ENCODE results near the gene SHISA7. TPM values are rescaled to one million over a fixed set of nuclear protein-coding genes. Genes with fewer than 3 reads are reported as not detected.

Gene SHISA7
- total RNA-seq, 1 donor from 2014 or later: not detected

- TF ChIP-seq CTCF (IDR thresholded peaks at IDR 0.05): peak; percentile 42
- Mint-ChIP-seq H3K4me1 (ENCODE audit: low read depth) (peaks cover 28% of the 10 kb centered on the region), H3K27me3 (ENCODE audit: low read depth) (no peaks in the 10 kb centered on the region), H3K36me3 (ENCODE audit: low read depth) (no peaks in the 10 kb centered on the region), H3K9me3 (ENCODE audit: low read depth) (no peaks in the 10 kb centered on the region), H3K27ac (ENCODE audit: unreplicated experiment) (peak overlapping the region; percentile 99), H3K4me3 (ENCODE audit: unreplicated experiment) (peak overlapping the region; percentile 68)
- DNase-seq (ENCODE audit: low spot score): no peak
These were observed 43.2 kb upstream of the SHISA7 start for GRCh38 chr19:55486043-55486970.

- Mint-ChIP-seq H3K27me3 (ENCODE audit: low read depth) (no peaks in the 10 kb centered on the region), H3K27ac (ENCODE audit: unreplicated experiment) (peak overlapping the region; percentile 91), H3K9me3 (ENCODE audit: low read depth) (no peaks in the 10 kb centered on the region), H3K36me3 (ENCODE audit: low read depth) (no peaks in the 10 kb centered on the region), H3K4me3 (ENCODE audit: unreplicated experiment) (peak overlapping the region; percentile 68), H3K4me1 (ENCODE audit: low read depth) (peaks cover 28% of the 10 kb centered on the region)
- DNase-seq (ENCODE audit: low spot score): no peak
- no peak for TF ChIP-seq CTCF (IDR thresholded peaks at IDR 0.05)
These were observed 42.4 kb upstream of the SHISA7 start for GRCh38 chr19:55485439-55486011.

- H3K27me3 Mint-ChIP-seq (ENCODE audit: low read depth): no peaks in the 10 kb centered on the region
- TF ChIP-seq CTCF (IDR thresholded peaks at IDR 0.05): no peak
- H3K9me3 Mint-ChIP-seq (ENCODE audit: low read depth): no peaks in the 10 kb centered on the region
- H3K4me1 Mint-ChIP-seq (ENCODE audit: low read depth): peaks cover 28% of the 10 kb centered on the region
- no peak for DNase-seq (ENCODE audit: low spot score)
- peak within 1 kb of the TSS; percentile 68 for H3K4me3 Mint-ChIP-seq (ENCODE audit: unreplicated experiment)
- H3K27ac Mint-ChIP-seq (ENCODE audit: unreplicated experiment): peak within 1 kb of the TSS; percentile 91
- no peaks in the 10 kb centered on the region for H3K36me3 Mint-ChIP-seq (ENCODE audit: low read depth)
These were observed 41.7 kb upstream of the SHISA7 start, which contains the start of gene NAT14 for GRCh38 chr19:55484593-55485438. Gene NAT14 (plus strand): TSS chr19:55485188. CDS start chr19:55485709, 521 bp downstream.

GRCh38 chr19:55483706-55484592 is 40.8 kb upstream of the SHISA7 start:
- DNase-seq (ENCODE audit: low spot score): no peak
- Mint-ChIP-seq H3K9me3 (ENCODE audit: low read depth) (no peaks in the 10 kb centered on the region), H3K27me3 (ENCODE audit: low read depth) (no peaks in the 10 kb centered on the region), H3K36me3 (ENCODE audit: low read depth) (no peaks in the 10 kb centered on the region), H3K27ac (ENCODE audit: unreplicated experiment) (peak overlapping the region; percentile 36), H3K4me1 (ENCODE audit: low read depth) (peaks cover 33% of the 10 kb centered on the region), H3K4me3 (ENCODE audit: unreplicated experiment) (peak overlapping the region; percentile 68)
- no peak for TF ChIP-seq CTCF (IDR thresholded peaks at IDR 0.05)
